Right kidney (tissue), 1 donor: ENCODE results near the gene CYGB.
"Not testable (repeated sequence)": the region's sequence is repeated elsewhere in the genome, so short reads cannot be mapped to it uniquely, and the experiment has no call there.

Experiments used
- DNase-seq: peaks from one replicate; pipeline ENCODE4 v3.0.0-alpha.2; 2016

CYGB gene

GRCh38 chr17:76538281-76538931 is 897 bp upstream of the CYGB start:
- peak; percentile 57 for DNase-seq

- DNase-seq, result peak; percentile 53
These were observed 276 bp downstream of the CYGB start for GRCh38 chr17:76537288-76537577.

- DNase-seq, result no peak
These were observed 810 bp downstream of the CYGB start for GRCh38 chr17:76536511-76537287.

GRCh38 chr17:76535788-76536510 is 1.6 kb downstream of the CYGB start:
- DNase-seq, result no peak

GRCh38 chr17:76534831-76535732 is 2.4 kb downstream of the CYGB start:
- peak; percentile 17 for DNase-seq

- not testable (repeated sequence) for DNase-seq
These were observed 3.7 kb downstream of the CYGB start for GRCh38 chr17:76533640-76534359.

GRCh38 chr17:76532072-76532651 is 5.3 kb downstream of the CYGB start:
- no peak for DNase-seq

GRCh38 chr17:76531486-76532038 is 5.9 kb downstream of the CYGB start:
- no peak for DNase-seq

GRCh38 chr17:76530811-76531485 is 6.6 kb downstream of the CYGB start:
- no peak for DNase-seq

GRCh38 chr17:76530095-76530723 is 7.3 kb downstream of the CYGB start:
- DNase-seq, result no peak

GRCh38 chr17:76529224-76530094 is 8.1 kb downstream of the CYGB start:
- peak; percentile 82 for DNase-seq

- DNase-seq, result no peak
These were observed 8.8 kb downstream of the CYGB start for GRCh38 chr17:76528528-76529223.

GRCh38 chr17:76528156-76528527 is 9.4 kb downstream of the CYGB start:
- no peak for DNase-seq

- DNase-seq, result peak; percentile 60
These were observed 9.9 kb downstream of the CYGB start for GRCh38 chr17:76527430-76528111.

GRCh38 chr17:76527016-76527415 is 10.5 kb downstream of the CYGB start:
- DNase-seq, result not testable (repeated sequence)

- DNase-seq, result not testable (repeated sequence)
These were observed 12.0 kb downstream of the CYGB start for GRCh38 chr17:76525513-76525833.

- DNase-seq, result peak; percentile 60
These were observed 12.7 kb downstream of the CYGB start for GRCh38 chr17:76524598-76525512.
